ENCODE results near the gene GMDS. TPM values are rescaled to one million over a fixed set of nuclear protein-coding genes. Genes with fewer than 3 reads are reported as not detected.

The GMDS gene
- polyA plus RNA-seq, 1 donor: 8.2 TPM

- DNase-seq: no peak
Observed at GRCh38 chr6:2132416-2132815, 113.0 kb downstream of the GMDS start.

- DNase-seq: no peak
Observed at GRCh38 chr6:2129182-2129621, 116.2 kb downstream of the GMDS start.

DNA sequence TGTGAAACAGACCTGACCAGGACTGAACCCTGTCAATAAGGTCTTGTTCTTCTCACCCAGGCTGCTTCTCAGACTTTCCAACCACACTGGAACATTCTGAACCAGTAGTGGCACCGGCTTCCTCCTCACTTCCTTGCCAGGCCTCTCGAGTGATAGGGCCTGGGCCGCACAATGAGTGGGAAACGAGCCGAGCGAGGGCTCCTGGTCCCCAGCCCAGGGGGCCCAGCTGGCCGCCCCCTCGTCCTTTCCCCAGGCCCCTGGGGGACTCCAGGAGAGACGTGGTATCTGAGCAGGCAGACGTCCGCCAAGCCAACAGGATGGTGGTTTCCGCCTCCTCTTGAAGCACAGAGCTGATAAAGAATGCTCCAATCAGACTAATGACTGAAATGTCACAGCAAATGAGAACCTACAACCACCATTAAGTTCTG lies 117.9 kb downstream of the GMDS start:
- no peak for DNase-seq

- DNase-seq: no peak
Observed at GRCh38 chr6:2126351-2126750, 119.1 kb downstream of the GMDS start.

- no peak for DNase-seq
Observed at GRCh38 chr6:2125158-2125557, 120.2 kb downstream of the GMDS start.

- no peak for DNase-seq
Observed at GRCh38 chr6:2124260-2124709, 121.1 kb downstream of the GMDS start.

GRCh38 chr6:2120912-2121311 lies 124.5 kb downstream of the GMDS start:
- DNase-seq: no peak

DNA sequence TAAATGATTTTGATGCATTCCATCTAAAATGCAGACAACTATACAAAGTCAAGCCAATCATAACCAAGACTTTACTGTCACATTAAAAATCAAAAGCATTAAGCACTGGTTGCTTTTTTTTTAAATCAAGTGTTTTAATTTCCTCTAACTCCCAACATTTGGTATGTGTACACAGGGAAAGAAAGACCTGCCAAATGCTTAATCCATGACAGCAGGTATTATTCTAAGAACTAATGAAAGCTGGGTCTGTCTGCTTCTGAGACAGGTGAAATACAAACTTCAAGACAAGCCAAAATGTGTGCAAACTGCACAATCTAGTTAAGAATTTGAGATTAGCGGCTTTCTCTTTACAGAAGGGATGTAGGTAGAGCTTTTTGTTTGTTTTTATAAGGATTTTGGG lies 126.1 kb downstream of the GMDS start:
- no peak for DNase-seq

DNA sequence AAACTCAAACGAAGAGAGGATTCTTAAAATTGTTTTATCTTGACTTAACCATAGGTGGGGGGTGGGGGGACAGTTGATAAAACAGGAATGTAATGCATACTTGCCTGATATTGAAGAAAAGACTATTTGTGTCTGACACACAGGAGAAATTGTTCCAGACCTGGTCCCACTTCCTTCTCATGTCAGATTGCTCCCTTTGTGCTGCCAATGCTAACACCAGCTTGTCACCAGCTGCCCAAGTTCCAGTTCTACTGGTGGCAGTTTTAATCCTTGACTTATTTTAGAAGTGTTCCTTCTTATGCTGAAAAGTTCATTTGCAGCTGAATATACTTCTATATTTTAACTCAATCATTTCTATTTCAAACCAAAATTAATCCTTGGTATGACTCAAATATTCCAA lies 127.3 kb downstream of the GMDS start:
- DNase-seq: no peak

DNA sequence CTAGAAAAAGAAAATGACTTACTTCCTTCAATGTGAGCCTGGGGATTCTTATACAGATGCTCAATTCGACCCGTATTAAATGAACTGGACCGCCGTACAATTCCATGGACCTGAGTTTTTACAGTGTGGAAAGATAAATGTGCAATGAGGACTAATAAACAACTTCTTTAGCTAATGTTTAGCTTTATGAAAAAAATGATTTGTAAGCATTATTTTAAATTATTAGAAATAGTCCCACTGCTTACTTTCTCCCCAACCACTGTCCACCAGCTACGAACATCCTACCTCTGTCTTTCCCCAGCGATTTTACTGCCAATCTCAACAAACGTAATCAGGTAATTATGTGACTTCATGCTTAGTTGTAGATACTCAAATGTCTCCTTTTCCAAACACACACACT lies 128.0 kb downstream of the GMDS start:
- no peak for DNase-seq

- no peak for DNase-seq
Observed at GRCh38 chr6:2116496-2116895, 128.9 kb downstream of the GMDS start.

GRCh38 chr6:2114100-2114499 lies 131.3 kb downstream of the GMDS start:
- no peak for DNase-seq

- DNase-seq: no peak
Observed at GRCh38 chr6:2111162-2111677, 134.2 kb downstream of the GMDS start.

DNA sequence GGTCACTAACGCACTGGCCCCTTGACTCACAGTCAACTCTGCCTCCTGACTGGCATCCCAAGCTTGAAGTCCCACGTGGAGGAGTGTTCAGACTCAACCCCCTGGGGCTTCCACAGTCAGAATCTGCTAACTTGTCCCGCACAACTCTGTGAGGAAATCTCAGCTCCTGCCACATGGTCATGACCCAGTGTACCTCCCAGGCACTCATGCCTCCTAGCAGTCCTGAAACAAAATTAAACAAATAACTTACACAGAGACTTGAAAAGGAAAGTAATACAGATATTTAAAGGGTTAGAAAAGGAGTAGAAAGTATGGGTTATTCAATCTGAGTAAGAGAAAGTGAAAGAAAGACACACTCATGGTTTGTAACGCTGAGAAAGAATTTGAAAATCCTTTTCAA lies 134.9 kb downstream of the GMDS start:
- DNase-seq: no peak

- DNase-seq: no peak
Observed at GRCh38 chr6:2109796-2110195, 135.6 kb downstream of the GMDS start.

DNA sequence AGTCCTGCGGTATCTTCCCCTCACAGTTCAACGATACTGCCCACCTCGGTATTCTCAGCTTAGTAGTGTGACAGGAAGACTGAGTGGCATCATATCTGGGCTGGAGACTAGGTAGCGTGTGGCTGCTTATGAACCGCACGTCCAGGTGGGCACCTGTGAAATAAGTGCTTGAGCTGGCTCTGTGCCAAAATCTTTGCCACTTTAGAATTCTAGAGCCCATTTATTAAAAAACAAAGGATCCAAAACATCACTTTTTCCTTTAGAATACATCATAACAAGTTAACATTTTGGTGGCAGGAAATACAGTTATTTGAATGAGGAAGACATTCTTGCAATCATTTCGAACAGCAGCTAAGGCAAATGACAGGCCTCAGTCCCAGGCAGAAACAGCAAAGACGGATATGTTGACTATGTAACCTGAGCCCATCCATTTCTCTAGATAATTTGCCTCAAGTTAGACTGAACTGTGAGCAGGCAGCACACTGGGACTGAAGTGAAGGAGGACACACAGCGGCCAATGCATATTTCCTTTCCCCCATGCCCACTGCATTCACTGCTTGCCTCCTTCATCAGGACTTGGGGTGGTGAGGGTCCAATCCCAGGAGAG lies 136.6 kb downstream of the GMDS start:
- no peak for DNase-seq

DNA sequence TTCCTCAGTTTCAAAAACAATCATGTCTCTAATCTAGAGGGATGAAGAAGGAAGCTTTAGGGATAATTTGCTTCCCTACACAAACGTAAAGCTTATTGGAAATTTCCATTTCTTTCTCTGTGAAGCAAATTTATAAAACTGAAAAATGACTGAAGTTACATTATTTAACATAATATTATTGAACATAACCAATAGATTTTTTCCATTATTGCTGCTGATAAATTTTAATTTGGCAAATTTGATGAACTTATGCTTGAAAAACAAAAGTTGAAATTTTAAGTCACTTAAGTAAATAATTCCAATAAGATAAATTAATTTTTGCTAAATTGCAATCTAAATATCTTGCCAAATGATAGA lies 140.9 kb downstream of the GMDS start:
- no peak for DNase-seq

DNA sequence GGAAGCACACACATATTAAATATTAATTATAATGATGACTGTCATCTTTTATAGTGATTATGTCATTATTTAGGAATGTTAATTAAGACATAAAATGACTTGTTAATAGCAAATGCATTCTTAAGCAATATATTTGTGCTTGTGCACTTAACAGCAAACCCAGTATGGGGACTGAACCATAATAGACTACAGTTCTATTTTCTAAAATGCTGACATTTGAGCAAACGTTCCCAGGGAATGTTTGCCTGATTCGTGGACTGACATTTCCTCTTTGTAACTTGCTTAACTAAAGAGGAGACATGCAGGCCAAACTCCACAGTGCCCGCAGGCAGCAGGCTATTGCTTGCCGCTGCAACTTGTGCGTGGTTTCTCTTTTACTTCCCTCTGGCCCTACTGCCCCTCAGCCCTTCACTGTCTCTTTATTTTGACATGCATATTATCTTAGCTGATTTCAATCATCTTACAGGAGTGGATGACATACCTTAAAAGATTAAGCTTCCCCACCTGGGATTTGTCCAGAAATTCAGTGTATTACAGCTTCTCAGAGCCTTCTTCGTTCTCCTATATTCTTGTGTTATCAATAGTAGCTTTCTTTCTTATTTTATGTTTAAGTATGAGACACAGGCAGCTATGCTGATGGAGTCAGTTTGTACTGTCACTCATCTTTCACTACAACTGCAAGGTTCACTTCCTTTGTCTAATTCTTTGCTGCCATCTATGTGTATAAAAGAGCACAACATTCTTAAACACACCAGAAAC lies 141.5 kb downstream of the GMDS start:
- peak; percentile 27 for DNase-seq

DNA sequence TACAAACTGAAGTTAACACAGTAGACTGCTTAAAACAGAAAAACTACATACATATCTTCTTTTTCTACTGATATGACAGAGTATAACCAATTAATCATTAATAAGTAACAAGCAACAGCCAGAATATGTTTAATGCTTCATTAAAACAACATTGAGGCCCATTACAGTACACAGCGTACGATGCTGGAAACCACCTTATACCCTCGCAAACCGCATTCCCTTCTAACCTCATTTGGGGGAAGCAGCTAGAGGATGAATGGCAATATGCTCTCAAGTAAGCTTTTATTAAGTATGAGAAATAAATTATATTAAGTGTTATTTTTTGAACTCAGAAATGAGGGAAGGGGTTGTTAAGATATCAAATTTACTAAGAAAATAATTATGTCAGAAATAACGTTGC lies 142.4 kb downstream of the GMDS start:
- no peak for DNase-seq

DNA sequence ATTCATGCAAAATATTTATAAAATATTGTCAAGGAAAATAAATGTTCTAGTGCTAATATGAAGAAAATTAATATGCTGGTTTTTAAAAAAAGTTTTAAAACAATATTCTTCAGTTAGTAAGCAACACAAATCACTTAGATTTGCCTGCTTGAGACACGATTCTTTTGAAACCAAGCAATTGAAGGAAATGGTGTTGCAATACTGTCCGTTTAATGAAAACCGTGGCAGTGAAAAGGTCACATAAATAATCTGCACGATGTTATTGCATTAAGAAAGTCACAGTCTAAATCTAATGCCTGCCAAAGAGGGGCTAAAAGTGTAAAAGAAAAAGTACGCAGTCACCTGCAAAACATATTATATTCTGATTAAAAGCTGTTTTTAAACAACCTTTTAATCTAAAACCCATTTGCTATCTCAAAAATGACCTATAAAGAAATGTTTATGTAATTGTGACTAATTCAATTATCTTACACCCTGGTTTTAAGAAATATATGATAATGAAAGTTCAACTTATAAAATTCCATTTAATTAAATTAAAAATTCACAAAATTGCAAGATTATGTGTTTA lies 143.0 kb downstream of the GMDS start:
- DNase-seq: no peak

DNA sequence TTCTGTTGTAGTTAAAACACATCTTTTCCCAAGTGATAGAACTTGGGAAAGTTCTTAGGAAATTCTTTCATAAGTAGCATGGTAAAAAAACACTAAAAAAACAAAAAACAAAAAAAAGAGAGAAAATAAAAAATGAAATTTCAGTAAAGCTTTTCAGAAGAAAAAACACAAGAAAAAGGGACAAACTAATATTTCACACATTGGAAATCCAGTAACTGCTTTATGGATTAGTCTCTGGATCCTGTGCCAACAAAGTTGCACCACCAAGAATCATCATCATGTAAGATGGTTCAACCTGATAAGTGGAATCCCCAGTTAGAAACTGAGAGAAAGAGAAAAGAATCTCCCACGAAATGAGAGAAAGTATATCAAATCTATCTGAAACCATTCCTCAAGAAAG lies 144.2 kb downstream of the GMDS start:
- DNase-seq: no peak

DNA sequence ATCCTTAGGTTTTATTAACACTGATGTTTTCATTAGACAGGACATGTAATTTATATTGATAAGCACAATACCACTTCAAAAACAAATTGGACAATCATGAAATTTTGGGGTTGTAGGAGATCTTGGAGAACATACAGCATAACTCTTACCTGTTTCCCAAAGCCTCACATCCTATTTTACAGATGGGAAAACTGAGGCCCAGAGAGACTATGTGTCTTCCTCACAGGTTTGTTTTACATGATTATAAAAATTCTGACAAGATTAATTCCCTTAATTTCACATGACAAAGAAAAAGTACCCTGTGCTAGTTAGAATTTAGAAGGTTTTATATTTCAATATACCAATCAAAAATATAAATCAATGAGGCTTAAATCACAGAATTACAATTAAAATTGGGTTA lies 145.5 kb downstream of the GMDS start:
- DNase-seq: no peak

- no peak for DNase-seq
Observed at GRCh38 chr6:2097464-2097863, 147.9 kb downstream of the GMDS start.

GRCh38 chr6:2094642-2095041 lies 150.8 kb downstream of the GMDS start:
- no peak for DNase-seq
